ENCODE data around the gene HTRA3.

The HTRA3 gene

DNA sequence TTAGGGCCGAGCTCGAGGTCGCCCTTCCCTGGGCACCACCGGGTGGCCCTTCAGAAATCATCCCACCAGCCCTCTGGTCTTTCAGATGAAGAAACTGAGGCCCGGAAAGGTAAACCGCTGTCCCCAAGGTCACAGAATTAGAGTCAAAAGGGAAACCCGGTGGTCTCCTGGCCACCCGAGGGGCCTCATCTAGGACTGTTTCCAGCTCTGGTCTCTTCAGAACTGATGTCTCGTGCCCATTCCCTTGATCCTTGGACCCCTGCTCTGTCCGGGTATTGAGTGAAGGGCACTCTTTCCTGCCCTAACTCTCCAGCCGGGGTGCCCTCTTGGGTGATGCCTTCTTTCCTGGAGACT is 841 bp downstream of the HTRA3 start:
- DNase-seq: no peak

DNA sequence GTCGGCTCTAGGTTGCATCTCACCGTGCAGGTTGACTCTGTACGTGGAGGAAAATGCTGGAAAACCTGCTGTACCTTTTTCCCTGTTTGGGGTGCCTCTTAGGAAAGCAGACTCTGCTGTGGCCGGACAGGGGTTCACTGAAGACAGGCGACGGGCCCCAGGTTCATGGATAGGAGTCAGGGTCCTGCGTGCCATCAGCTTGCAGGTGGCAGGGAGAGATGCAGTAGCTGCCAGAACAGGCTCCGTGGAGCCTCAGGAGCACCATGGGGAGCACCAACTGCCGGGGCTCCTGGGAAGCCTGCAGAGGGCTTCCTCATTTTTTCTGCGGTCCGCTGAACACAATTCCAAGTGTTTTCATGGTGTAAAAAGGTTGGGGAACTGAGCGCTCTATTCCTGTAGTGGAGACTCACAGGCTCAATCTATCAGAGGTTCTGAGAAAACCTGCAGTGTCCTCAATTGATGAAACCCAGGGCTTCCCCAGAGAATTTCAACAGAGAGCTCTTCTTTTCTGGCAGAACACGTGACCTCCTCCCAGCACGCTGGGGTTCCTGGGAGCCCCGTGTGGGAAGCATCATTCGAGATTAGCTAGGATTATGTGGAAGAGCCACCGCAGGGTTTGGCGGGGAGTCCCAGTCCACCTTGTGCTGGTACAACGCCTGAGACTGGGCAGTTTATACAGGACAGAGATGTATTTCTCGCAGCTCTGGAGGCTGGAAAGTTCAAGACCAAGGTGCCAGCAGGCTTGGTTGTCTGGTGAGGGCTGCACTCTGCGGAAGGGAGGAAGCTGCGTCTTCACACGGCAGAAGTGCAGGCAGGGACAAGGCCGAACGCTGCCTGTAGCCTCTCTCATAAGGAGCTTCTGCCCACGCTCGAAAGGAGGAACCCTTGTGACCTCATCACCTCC is 1.6 kb downstream of the HTRA3 start:
- no peak for DNase-seq

DNA sequence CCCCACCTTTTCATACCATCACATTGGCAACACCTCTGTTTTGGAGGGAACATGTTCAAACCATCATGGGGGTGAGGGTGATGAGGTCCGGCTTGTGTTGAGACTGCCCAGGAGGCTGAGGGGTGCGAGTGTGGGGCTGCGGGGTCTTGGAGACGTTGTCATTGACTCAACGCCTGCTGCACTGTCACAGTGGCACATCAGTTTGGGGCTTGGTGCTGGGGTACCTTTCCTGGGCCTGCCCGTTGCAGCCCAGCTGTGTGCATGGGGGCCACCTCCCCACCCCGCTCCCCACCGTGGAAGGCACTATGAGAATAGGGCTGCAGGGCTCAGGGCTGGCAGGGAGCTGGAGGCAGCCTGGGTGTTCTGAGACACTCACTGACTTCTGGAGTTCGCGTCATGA is 2.3 kb downstream of the HTRA3 start:
- DNase-seq: no peak

DNA sequence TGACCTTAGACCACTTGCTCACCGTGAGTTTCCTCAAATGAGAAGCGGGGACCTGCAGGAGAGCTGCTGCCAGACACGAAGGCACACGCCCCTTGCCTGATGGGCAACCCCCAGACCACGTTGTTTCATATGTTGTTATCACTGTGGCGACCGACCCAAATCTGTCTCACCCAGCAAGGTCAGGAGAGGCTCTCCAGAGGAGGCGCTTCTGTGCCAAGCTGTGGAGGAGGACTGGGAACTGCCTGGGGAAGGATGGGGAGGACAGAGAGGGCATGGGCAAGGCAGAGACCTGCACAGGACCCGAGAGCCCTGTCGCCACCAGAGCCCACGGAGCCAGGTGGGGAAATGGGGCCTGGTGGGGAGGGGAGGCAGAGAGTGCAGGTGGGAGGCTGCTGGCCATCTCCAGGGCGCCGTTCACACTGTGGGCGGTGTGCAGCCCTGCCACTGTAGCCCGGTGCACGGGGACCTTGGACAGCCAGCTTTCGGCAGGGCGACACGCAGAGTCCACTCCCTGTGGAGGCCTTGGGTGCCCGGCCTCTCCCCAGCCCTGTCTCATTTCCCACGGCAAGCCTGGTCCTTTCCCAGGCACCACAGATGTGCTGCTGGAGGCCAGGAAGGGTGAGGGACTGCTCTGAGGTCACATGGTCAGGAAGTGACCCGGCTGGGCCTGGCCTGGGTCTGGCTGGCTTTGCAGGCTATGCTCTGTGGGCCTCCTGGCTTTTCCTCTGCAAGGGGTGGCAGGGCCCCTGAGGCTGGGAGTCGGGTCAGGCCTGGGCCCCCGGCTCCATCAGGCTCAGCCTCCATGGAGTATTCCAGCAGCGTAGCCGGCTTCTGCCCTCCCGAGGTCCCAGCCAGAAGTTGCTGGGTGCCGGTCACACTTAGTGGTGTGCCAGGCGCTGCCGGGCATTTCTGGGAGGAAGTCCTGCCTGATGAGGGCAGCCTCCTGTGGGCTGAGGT is 3.2 kb downstream of the HTRA3 start:
- no peak for DNase-seq

DNA sequence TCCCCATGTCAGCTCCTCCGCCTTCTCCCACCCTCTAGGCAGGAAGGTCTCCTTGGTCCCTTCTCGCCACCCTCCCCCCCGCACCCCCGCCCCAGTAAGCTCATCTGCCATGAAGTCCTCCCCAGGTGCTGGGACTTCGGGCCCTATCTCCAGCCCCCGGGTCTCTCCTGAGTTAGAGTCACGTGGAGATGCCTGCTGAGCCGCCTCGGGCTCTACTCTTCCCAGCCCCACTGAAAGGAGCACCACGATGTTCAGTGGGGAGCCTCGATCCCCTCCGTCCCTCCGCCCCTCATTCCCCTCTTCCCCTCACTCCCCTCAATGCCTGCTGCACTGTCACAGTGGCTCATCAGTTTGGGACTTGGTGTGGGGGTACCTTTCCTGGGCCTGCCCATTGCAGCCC is 3.9 kb downstream of the HTRA3 start:
- DNase-seq: no peak

GRCh38 chr4:8274066-8274652 is 4.6 kb downstream of the HTRA3 start:
- DNase-seq: no peak

DNA sequence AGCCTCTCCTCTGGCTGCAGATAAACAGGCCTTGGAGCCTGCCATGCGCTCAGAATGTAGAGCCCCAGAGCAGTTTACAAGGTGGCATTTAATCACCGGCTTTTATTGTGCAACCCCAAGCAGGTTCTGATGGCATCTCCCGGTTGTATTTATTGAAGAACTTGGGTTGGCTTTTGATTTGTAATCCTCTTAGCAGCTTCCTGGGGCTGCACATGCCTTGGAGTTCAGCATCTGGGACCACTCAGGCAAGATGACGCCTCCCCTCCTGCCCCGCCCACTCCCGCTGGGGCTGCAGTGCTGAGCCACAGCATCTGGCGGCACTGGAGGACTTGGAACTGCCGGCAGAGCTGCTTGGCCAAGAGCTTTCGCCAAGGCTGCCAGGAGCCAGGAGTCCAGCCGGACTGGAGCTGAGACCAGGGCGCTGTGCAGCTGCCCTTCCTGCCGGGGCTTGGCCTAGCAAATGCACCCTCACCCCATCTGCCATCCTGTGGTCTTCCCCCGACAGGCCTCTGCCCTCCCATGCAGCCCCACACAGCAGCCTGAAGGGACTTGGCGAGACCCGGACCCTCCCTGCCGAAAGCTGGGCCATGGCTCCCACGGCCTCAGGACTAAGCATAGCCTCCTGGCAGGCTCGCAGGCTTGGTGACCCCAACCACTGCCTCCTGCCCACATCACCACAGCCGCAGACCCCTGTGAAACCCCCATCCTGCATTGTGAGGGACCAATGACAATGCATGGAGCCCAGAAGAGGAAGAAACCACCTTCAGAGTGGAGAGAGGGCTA is 5.4 kb downstream of the HTRA3 start:
- DNase-seq: no peak

DNA sequence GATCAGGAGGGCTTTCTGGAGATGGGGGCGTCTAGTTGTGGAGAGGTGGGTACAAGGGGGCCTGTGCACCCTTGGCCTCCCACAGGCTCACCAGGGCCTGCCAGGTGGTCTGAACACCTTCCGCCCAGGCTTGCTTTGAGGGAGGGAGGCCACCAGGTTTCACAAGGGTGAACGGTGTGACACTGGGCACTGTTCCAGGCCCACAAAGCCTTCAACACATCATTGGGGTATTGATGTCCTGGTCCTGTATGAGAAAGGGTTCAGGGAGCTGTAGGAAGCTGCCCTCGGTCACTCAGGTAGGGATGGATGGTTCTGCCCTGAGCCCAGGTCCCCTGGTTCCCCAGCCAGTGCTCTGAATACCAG is 6.0 kb downstream of the HTRA3 start:
- no peak for DNase-seq

DNA sequence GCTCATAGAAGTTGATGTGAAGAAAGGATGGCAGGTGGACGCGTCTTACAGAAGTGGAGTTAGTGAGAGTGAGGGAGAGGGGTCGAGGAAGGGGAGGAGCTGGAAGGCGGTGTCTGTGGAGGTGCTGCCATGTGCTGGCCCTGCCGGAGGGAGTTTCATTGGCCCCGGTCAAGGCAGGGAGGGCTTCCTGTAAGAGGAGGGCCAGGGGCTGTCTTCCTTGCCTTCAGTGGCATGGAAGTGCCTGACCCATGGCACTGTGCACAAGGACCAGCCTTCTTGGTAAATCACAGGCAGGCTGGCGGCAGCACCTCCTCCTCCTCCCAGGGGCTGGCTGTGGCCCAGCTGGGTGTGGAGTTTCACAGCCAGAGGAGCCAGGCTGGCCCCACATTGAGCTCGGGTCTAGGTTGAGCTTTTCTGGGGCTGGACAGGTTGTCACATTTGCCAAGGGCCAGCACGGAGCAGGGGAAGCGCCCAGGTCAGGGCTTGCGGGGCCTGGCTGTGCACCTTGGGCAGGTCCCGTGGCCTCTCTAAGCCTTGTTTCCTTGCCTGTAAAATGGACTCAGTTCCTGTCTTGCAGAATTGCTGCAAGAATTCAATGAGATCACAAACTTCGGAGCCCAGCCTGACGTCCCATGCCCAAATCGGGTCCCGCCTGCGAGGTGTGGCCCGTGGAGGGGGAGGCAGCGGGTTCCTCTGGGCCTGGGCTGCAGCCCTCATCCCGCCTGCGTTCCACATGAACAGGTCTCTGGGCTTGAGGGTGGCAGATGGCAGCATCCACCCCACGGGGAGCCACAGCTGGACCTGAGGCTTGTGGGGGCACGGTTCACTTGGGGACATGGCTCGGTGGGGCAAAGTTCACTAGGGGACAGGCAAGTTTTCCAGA is 7.0 kb downstream of the HTRA3 start:
- DNase-seq: no peak

DNA sequence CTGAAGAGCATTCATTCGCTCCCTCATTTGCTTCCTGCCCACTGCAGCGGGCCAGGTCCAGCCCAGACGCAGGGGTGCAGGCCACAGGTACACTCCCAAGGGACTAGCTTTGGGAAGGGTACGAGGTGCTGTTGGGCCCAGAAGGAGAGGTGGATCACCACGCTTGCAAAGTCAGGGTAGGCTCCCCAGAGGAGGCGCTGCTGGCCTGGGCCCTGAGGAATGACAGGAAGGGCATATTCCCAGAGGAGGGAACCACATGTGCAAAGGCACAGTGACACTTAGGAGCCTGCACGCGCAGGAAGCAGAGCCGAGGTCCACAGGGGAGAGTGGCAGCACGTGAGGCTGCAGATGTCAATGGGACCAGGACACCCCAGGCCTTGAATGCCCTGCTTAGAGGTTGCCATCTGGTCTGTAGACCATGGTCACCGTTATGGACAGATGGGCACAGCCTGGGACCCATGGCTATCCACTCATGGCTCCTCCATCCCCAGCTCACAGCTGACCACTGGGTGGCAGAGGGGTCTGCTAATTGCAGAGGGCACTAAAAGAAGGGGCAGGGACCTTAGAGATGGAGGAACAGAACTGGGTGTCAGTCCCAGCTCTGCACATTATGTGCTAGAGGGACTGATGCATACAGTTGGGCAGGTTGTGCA is 7.9 kb downstream of the HTRA3 start:
- DNase-seq: no peak

DNA sequence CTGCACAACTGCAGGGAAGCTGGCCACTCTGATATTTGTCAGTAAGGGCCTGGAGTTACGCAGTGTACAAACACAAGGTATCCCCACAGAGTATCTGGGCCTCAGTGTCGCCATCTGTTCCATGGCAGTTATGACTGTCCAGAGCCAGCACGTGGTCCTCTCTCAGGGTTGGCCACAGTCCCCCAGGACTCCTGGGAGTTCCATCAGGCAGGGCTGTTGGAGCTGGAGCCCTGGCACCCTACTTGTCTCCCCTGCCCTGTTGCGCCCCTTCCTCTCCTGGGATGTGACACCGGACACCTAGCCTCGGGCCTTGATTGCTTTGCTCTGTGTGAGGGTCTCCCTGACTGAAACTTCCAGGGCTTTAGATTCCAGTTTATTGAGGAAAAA is 8.4 kb downstream of the HTRA3 start:
- no peak for DNase-seq

DNA sequence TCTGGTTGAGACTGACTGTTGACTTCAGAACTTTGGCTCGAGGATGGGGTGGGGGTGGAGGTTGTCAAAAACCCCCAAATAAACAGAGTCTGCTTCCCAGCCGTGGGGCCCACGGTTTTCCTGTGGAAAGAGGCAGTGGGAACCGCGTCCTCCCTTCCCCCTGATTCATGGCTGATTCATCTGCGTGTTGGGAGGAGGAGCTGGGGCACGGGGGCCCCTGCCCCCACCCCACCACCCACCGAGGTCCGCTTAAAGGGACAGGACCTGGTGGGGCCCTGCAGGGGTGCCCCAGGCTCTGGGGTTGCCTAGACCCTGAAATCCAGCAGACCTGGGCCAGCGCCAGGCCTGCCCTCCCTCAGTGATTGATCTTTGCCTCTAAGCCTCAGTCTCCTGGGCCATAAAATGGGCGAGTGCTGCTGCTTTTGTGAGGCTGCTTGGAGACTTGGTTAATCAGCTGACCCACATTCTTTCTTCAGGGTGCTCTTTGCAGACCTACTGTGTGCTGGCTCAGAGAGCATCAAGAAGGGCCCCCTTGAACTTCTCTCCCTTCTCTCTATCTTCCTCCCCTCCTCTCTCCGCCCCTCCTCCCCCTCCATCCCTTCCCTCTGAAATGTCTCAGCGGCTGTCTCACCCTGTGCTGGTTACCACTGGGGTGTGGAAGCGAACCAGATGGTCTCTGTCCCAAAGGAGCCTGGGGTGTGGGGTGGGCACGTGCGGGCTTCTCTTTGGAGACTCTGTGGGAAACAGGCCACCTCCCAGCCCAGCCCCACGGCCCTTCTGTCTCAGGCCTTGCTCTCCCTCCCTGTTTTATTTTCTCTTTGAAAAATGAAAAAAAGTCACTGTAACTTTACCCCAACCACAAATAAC is 9.1 kb downstream of the HTRA3 start:
- no peak for DNase-seq

- DNase-seq: no peak
Measured at GRCh38 chr4:8279321-8280157, 10.0 kb downstream of the HTRA3 start.

DNA sequence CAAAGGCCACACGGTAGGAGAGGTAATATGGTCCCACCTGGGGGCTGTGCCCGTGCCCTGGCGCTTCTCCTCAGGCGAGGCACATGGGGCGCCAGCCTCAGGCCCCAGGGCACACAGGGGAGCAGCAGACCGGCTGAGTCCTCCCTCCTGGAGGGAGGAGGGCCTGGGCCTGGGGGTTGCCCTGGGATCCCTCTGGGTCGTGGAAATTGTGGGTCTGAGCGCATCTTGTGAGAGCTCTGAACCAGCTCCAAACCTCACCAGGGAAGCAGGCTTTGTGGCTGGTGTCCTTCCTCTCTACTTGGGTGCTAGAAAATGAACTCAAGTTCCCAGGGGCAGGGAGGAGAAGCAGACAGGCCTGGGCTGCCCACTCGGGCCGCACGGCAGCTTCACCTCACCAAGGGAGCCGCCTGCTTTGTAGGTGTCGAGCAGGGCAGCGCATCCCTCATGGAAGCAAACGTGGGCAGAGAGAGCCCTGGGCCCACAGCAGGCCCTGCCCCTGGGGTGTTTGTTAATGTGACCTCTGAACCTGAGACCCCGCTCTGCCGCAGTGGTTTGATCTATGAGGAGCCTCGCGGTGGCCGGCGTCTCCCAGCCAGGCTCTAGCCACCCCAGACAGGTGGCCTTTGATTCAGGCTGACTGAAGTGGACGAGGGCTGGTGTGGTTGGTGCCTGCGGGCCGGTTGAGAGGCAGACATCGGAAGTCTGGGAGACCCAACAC is 10.8 kb downstream of the HTRA3 start:
- DNase-seq: no peak

DNA sequence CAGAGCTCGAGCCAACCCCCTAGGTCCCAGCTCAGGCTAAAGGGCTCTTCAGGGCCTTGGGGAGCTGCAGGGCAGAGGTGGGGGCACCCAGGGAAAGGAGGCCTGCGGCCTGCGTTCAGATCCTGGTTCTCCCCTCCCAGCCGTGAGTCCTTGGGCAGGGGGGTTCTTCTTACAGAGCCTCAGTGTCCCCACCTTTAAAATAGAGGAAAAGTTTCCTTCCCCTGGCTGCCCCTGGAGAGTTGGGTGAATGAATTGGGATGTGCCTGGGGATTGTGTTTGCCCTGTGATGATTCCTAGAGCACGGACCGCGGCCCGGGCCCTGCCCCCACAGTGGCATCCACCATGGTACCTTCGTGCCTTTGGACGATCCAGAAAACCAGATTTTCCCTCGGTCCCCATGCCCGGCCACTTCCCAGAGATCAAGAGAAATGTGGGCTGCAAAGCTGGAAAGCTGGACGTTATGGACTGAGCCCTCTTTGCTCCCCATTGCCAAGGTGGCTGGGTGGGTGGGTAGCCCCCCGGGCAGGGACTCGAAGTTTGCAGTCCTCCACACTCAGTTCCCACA is 11.4 kb downstream of the HTRA3 start:
- no peak for DNase-seq

DNA sequence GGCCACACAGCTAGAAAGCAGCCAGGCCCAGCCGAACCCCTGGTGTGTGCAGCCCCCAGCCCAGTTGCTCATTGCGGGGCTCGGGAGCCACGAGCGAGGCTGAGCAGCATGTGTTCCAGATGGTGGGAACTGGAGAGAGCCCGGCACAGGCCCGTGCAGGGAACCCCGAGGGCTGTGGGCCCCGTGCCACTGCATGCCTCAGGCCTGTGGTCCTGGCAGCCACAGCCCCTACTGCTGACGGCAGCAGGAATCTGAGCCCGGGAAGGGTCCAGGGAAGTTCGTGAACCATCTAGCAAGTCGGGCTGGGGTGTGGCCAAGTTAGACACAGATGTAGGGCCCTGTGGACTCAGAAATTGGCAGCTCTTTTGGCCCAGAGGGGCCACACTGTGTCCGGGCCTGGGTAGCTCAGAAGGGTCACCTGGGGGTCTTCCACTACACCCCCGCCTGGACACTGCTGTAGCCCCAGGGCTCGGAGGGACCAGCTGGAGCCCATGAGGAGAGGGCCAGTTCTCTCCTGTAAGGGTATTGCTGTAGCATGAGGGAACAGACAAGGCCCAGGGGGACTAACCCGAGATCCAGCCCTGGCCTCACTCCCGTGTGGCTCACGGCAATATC is 12.1 kb downstream of the HTRA3 start:
- no peak for DNase-seq

GRCh38 chr4:8282134-8282641 is 12.6 kb downstream of the HTRA3 start:
- DNase-seq: no peak

- no peak for DNase-seq
Measured at GRCh38 chr4:8282742-8283141, 13.2 kb downstream of the HTRA3 start.
